Motor neuron (in vitro differentiated cells): ENCODE measurements around the gene RXRA. TPM values are rescaled to one million over a fixed set of nuclear protein-coding genes. Genes with fewer than 3 reads are reported as not detected.

Source experiments
- ATAC-seq, 8 experiments: fragments of 200-7000 bp; cut with Tn5 transposase; replicated peaks in 6 of 8; 2 replicates each; pipeline ENCODE4 v1.8.0; 2021; ENCODE audit warnings: mild to moderate bottlenecking in 8 of 8, moderate library complexity in 8 of 8
- H3K27ac ChIP-seq, 2 donors: fragments of 250-450 bp; sonication (Bioruptor Pico); 2 replicates each; pipeline ENCODE4 v1.9.0; 2021; ENCODE audit warnings: antibody characterized with exemption in 2 of 2, mild to moderate bottlenecking in 2 of 2, moderate library complexity in 1 of 2
- H3K4me1 ChIP-seq, 2 donors: fragments of 250-450 bp; sonication (Bioruptor Pico); replicated peaks in 1 of 2; 2 replicates each; pipeline ENCODE4 v1.6.1; 2021; ENCODE audit warnings: antibody characterized with exemption in 2 of 2, mild to moderate bottlenecking in 2 of 2, moderate library complexity in 1 of 2
- H3K4me3 ChIP-seq, 5 donors: fragments of 250-450 bp; sonication (Bioruptor Pico); 2 replicates each; pipeline ENCODE4 v1.9.0; 2021; ENCODE audit warnings: antibody characterized with exemption in 5 of 5, mild to moderate bottlenecking in 5 of 5, moderate library complexity in 4 of 5
- WGBS, 10 experiments: fragments of 450-650 bp; shearing (Covaris generic); methylation state at CpG; one replicate each; pipeline ENCODE4 v1.0.0; 2022; 5-methylcytosine and 5-hydroxymethylcytosine counted together
- in situ Hi-C, 9 experiments: fragments of 400-800 bp; cut with MboI; loops; one replicate each; pipeline ENCODE4 v1.15.0; 2021; ENCODE audit warnings: low sequenced_read_pairs in 9 of 9, low pct_unique_long_range_greater_than_20kb in 2 of 9; ENCODE audit not compliant: unreplicated experiment in 9 of 9
- total RNA-seq, 8 experiments: library from RNA; unstranded; fragments of 300-600 nt; gene quantifications; 2 replicates each; pipeline versions ENCODE4 v1.2.3 to v1.2.4, GENCODE V29; 2022

Gene RXRA
- total RNA-seq, 8 experiments from 2014 or later, result 10.2 to 20.7 (median 13.3) TPM

DNA sequence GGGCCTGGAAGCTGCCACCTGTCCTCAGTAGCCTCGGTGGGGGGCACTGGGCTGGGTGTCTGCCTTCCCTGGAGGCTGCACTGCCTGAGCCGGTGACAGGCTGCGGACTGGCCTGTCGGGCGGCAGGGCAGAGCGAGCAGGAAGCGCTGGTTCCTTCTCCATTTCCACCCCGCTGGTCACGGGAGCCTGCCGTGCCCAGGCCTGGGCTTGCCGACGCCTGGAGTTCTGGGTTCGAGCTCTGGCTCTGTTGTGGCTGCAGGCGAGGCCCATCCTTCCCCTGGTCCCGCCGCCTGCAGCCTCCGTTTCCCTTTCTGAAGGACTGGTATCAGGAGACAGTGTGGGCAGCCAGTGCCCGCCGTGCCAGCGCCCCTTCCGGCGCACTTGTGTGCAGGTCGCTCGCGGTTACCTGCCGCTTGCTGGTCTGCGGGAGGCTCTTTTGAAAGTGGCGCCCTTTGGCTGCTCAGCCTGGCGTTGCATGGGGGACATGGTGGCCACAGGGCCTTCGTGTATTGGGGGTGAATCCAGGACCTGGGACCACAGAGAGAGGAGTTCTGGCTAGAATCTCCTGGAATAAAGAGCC lies 34.0 kb downstream of the RXRA start:
- peaks cover 5 to 7% of the 10 kb centered on the region in 2 donors for H3K4me1 ChIP-seq
- no peak overlapping the region for H3K4me3 ChIP-seq
- H3K27ac ChIP-seq, result no peak overlapping the region
- 92 to 100% (median 100%) methylated on average over 4 to 5 of the region's 30 CpGs; no CpG with 5 or more reads in 7 of the 10 experiments for WGBS, 10 experiments
- in situ Hi-C loops, result no loop called here
- no peak for ATAC-seq

DNA sequence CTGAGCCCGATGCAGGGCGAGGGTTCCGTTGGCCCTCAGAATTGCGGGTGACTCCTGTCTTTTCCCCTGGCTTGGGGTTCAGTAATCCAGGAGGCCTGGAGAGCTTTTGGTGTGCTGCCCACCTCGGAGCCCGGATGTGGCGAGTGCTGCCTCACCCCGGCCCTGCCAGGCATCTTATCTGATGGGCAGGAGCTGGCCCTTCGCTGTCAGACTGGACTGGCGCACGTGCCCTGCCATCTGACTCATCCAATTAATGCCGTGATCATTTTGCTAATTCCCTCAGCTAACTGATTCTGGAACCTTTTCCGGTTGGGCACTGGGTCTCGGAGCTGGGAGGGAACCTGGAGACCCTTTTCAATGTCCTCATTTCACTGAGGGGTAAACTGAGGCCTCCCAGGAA lies 34.6 kb downstream of the RXRA start:
- peaks cover 11 to 13% of the 10 kb centered on the region in 2 donors for H3K4me1 ChIP-seq
- ATAC-seq, result no peak
- in situ Hi-C loops, result no loop called here
- 53 to 100% (median 100%) methylated on average over 2 to 5 of the region's 14 CpGs; no CpG with 5 or more reads in 5 of the 10 experiments for WGBS, 10 experiments
- no peak overlapping the region for H3K4me3 ChIP-seq
- H3K27ac ChIP-seq, result no peak overlapping the region

DNA sequence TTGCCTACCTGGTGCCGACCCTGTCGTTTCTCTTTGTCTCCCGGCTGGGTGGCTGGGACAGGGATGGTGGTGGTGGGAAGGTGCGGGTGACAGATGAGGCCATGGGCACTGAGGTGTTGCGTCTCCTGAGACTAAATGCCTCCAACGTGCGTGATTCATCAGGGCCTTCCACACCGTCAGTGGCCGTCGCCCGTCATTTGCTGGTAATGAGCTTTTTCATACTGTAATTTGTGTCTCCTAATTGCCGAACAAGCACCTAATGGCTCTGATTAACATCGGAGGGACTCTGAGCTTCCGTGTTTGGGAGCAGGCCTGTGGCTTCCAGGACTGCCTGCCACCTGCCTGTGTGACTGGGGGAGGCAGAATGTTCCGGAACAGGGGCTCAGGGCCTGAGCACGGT lies 35.2 kb downstream of the RXRA start:
- peak in 1 of 8 experiments; percentile 42 for ATAC-seq
- in situ Hi-C loops, result no loop called here
- WGBS, 10 experiments, result 60 to 90% (median 88%) methylated on average over 2 to 6 of the region's 16 CpGs; no CpG with 5 or more reads in 5 of the 10 experiments
- H3K27ac ChIP-seq, result no peak overlapping the region
- peaks cover 16 to 18% of the 10 kb centered on the region in 2 donors for H3K4me1 ChIP-seq
- H3K4me3 ChIP-seq, result no peak overlapping the region

DNA sequence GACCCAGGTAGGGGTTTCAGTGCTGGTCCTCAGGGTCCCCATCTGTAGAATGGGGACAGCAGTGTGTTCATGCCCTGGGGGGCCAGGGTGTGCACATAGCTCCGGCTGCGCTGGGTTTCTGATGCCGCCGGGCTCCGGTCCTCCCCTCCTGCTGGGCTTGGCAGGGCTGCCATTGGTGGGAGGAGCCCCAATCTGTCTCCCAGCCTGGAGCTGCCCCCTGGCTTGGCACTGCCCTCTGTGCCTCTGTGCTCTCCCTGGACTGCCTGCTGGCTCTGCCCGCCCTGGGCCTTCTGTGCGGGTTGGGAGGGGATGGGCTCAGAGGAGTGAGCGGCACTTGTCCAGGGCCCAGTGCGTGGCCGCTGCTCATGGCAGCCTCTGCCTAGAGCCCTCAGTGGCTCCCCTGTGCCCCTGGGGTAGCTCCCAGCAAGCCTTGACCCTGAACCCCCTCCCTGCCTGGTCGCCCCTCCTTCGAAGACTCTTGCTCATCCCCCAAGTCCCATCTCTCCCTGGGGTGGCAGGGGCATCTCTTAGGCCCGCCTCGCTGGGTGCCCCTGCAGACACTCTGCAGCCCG lies 35.7 kb downstream of the RXRA start:
- no peak overlapping the region for H3K27ac ChIP-seq
- no peak for ATAC-seq
- peaks cover 21 to 24% of the 10 kb centered on the region in 2 donors for H3K4me1 ChIP-seq
- H3K4me3 ChIP-seq, result no peak overlapping the region
- in situ Hi-C loops, result no loop called here
- 77% methylated on average over 4 of the region's 15 CpGs; no CpG with 5 or more reads in 9 of the 10 experiments for WGBS, 10 experiments

DNA sequence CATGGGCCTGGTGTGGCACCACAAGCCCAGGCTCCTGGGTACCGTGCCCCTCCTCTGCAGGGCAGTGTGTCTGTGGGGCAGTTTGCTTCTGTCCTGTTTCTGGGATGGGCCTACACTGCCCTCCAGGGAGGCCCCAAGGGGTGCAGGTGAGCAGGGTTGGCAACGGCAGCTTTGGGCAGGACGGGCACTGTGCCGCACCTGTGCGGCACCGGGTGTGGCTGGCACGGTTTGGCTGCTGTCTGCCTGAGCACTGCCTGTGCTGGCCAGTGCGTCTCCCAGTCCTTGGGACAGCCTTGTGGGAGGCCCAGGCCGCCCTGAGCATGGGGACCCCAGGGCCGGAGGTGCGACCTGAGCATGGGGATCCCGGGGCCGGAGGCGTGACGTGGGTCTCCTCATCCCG lies 37.2 kb downstream of the RXRA start:
- Histone ChIP-seq H3K4me3 (no peak overlapping the region), H3K4me1 (peaks cover 37% of the 10 kb centered on the region in 2 donors), H3K27ac (no peak overlapping the region)
- in situ Hi-C loops, result no loop called here
- 80 to 100% (median 93%) methylated on average over 1 to 10 of the region's 16 CpGs; no CpG with 5 or more reads in 6 of the 10 experiments for WGBS, 10 experiments
- ATAC-seq, result no peak

DNA sequence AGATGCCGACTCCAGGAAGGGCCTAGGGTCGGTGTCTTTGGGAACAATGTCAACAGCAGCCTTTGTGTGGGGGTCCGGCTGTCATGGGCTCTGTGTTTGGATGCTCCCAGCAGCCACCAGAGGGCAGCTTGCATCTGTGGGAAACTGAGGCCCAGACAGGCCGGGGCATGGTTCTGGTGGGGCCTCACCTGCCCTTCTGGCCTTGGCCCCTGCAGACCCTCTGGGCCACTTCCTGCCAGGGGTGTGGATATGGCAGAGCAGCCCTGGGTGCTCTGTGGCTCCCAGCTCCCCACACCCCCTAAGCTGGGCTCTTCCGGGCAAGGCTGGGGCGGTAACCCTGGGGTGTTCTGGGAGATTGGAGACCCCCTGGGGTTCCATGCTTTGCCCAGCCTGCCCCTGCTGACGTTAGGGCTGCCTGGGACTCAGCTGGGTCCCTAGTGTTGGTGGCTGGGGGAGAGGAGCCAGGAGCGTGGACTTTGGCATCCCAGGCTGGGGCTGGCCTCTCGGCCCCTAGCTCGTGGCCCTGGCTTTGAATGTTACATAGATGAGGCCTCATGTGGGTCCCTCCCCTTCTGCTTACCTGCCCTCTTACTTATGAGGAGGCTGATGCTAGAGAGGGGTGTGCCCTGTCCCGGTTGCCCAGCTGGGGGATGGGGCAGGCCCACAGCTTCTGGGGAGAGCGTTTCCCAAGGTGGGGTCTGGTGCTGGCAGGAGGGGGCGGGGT lies 38.3 kb downstream of the RXRA start:
- H3K27ac ChIP-seq, result no peak overlapping the region
- no peak overlapping the region for H3K4me3 ChIP-seq
- in situ Hi-C loops, result no loop called here
- ATAC-seq, result no peak
- H3K4me1 ChIP-seq, result peaks cover 35 to 40% of the 10 kb centered on the region in 2 donors
- WGBS, 10 experiments, result 90% methylated on average over 2 of the region's 13 CpGs; no CpG with 5 or more reads in 9 of the 10 experiments

DNA sequence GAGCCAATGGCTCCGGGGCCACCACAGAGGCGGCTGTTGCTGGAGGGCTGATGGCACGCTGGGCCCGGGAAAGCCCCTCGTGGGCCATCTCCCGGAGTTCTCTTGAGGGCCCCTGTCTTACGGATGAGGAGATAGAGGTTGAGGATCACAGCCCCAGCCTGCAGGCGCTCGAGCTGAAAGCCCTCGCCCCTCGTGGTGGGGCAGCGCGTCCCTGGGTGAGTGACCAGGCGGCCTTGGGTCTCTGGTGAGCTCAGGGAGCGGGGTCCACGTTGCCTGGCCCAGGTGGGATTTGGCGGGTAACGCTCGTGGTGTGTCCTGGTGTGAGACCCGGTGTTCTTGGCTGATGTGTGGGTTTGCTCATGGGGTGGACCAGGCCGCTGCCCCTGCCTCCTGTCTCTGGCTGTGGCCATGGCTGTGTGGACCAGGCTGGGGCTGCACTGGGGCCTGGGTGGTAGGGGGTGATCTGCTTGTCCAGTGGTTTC lies 38.9 kb downstream of the RXRA start:
- no peak for ATAC-seq
- Histone ChIP-seq H3K4me1 (peaks cover 35 to 44% of the 10 kb centered on the region in 2 donors), H3K27ac (peak overlapping the region in 1 of 2 donors; percentile 38), H3K4me3 (no peak overlapping the region)
- no CpG with 5 or more reads among the region's 21 CpGs for WGBS, 10 experiments
- in situ Hi-C loops, result no loop called here

DNA sequence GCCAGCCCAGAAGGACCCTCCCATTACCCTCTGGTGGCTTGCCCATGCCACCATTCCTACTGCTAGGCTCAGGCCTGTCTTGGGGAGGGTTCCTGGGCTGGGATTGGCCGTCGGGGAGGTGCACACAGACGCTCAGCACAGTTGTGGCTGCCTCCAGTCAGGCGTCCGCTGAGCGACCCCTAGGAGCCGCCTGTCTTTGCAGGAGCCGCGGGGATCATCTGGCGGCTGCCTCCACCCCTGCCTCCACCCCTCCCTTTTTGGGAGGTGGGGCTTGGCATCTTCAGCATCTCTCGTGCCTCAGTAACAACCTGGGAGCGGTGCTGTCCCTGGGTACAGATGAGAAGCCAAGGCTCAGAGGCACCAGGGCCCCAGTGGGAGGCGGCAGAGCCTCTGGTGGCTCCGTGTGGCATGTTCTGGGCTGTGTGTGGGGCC lies 39.6 kb downstream of the RXRA start:
- H3K27ac ChIP-seq, result peak overlapping the region in 1 of 2 donors; percentile 38
- H3K4me1 ChIP-seq, result peaks cover 35 to 44% of the 10 kb centered on the region in 2 donors
- ATAC-seq, result peak; percentile 31 to 75 (median 50)
- WGBS, 10 experiments, result 17 to 70% methylated on average over 2 to 4 of the region's 14 CpGs; no CpG with 5 or more reads in 8 of the 10 experiments
- in situ Hi-C loops, result no loop called here
- H3K4me3 ChIP-seq, result no peak overlapping the region

DNA sequence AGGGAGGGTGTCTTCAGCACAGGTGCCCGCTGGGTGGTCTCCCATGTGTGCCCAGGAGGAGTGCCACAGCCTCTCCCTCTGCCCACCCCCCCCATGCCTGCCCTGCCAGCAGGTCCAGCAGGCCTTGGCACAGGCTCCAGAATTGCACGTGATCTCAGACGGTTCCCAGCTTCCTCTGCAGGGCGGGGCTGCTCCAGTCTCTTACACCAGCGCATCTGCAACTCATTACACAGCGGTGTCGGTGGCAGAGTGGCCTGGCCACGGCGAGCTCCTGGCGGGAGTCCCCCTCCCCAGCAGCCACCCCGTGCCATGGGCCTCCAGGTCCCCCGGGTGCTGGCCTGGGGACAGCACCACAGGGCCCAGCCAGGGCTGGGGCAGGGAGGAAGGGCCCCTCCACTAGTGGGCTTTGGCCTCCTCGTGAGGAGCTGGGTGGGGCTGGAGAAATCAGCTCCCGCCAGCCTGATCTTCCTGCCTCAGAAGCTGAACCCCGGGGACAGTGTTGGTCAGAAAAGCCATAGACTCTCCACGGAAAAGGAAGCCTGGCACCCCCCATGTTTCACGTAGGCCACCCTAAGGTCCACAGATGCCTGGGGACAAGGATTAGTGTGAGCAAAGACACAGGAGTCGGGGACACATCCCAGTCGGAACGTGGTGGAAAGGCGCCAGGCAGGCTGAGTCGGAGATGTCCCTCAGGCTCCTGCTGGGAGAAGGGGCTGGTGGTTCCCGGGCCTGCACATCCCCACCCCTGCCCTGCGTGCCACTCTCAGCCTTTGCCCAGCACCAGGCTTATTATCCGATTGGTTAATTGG lies 40.2 kb downstream of the RXRA start:
- peak overlapping the region; percentile 7 to 65 for H3K27ac ChIP-seq
- peak; percentile 52 to 94 (median 67) for ATAC-seq
- H3K4me1 ChIP-seq, result peaks cover 35 to 44% of the 10 kb centered on the region in 2 donors
- 0 to 40% (median 12%) methylated on average over 1 to 5 of the region's 25 CpGs; no CpG with 5 or more reads in 7 of the 10 experiments for WGBS, 10 experiments
- no peak overlapping the region for H3K4me3 ChIP-seq
- in situ Hi-C loops, result no loop called here

DNA sequence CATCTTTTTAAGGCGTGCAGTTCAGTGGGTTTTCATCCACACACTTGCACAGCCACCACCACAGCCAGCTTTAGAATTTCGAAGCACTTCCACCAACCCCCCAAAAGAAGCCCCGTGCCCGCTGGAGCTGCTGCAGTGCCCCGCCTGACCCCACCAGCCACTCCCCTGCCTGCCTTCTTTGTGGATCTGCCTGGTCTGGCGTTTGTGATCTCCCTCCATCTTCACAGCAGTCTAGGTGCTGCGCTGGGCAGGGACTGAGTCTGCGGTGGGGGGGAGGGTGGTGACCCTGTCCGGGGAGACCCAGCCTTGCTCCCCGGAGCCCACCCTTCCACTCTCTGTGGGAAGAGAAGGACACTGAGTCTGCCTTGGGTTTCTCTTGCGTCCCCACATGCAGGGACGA lies 40.8 kb downstream of the RXRA start:
- peak overlapping the region; percentile 82 to 83 for H3K27ac ChIP-seq
- in situ Hi-C loops, result no loop called here
- peaks cover 35 to 44% of the 10 kb centered on the region in 2 donors for H3K4me1 ChIP-seq
- no peak for ATAC-seq
- H3K4me3 ChIP-seq, result no peak overlapping the region
- no CpG with 5 or more reads among the region's 12 CpGs for WGBS, 10 experiments

DNA sequence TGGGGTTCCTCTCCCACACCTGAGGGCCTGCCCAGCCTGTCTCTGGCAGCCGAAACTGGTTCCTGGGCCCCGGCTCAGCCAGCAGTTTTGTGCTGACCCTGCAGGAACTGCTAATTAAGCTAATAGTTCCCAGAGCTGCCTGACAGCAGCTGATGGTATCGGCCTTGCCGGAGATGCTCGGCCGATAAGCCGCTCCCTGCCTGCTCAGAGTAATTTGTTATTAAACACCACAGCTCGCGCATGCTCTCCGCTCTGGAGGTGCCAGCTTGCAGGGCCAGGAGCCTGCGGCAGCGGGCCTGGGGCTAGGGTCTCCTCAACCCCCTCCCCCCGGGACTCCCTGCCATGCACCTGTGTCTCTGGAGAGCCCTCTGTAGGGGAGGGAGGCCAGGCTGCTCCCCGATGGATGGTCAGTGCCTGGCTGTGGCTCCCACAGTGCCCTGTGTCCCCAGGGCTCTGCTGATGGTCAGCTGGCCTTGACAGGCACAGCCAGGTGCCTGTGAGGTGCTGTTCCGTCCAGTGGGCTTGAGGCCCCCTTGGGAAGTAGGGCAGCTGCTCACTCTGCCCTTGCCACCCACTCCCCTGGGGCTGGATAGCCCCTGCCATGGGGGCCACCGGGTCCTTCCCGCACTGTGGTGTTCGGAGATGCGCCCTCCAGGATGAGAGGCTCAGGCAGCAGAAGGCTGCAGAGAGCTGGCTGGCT lies 41.7 kb downstream of the RXRA start:
- Histone ChIP-seq H3K4me1 (peaks cover 35 to 44% of the 10 kb centered on the region in 2 donors), H3K4me3 (no peak overlapping the region), H3K27ac (peak overlapping the region; percentile 82 to 83)
- 52 to 100% (median 64%) methylated on average over 1 to 14 of the region's 19 CpGs; no CpG with 5 or more reads in 7 of the 10 experiments for WGBS, 10 experiments
- in situ Hi-C loops, result no loop called here
- ATAC-seq, result peak in 5 of 8 experiments; percentile 65 to 82 (median 72)

DNA sequence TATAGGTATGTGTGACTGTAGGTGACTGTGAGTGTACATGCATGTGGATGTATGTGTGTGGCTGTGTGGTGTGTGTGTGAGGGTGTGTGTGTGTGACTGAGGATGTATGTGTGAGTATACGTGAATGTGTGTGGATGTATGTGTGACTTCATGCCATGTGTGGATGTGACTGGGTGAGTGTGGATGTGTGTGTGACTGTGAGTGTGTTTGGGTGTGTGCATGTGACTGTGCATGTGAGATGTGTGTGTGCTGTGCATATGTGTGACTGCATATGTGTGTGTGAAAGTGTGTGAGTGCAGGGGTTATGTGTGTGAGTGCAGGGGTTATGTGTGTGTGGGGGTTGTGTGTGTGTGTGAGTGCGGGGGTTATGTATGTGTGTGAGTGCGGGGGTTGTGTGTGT lies 42.3 kb downstream of the RXRA start:
- Histone ChIP-seq H3K4me1 (peaks cover 35 to 44% of the 10 kb centered on the region in 2 donors), H3K4me3 (no peak overlapping the region), H3K27ac (peak overlapping the region; percentile 76 to 82)
- WGBS, 10 experiments, result 83% methylated on average over 1 of the region's 3 CpGs; no CpG with 5 or more reads in 9 of the 10 experiments
- no peak for ATAC-seq
- in situ Hi-C loops, result no loop called here
